Progenitor cell of endocrine pancreas (in vitro differentiated cells): ENCODE results near the gene NIFK. TPM values are rescaled to one million over a fixed set of nuclear protein-coding genes. Genes with fewer than 3 reads are reported as not detected.
"Not testable (repeated sequence)": the region's sequence is repeated elsewhere in the genome, so short reads cannot be mapped to it uniquely, and the experiment has no call there.

Experiments used
- DNase-seq: peaks from one replicate; pipeline ENCODE4 v3.0.0; 2021; ENCODE audit warnings: low spot score; ENCODE audit not compliant: unreplicated experiment
- H3K27ac Mint-ChIP-seq: 2 replicates; pipeline ENCODE4 v1.8.0; 2021; ENCODE audit warnings: mild to moderate bottlenecking, moderate library complexity, mixed read lengths
- H3K27me3 Mint-ChIP-seq: 2 replicates; pipeline ENCODE4 v1.8.0; 2021; ENCODE audit warnings: mixed read lengths
- H3K36me3 Mint-ChIP-seq: 2 replicates; pipeline ENCODE4 v1.8.0; 2022; ENCODE audit warnings: mixed read lengths; ENCODE audit not compliant: insufficient read depth
- H3K4me1 Mint-ChIP-seq: 2 replicates; pipeline ENCODE4 v1.8.0; 2021; ENCODE audit warnings: low read depth, mixed read lengths
- H3K4me3 Mint-ChIP-seq: 2 replicates; pipeline ENCODE4 v1.8.0; 2021; ENCODE audit warnings: low read depth, mild to moderate bottlenecking, moderate library complexity, mixed read lengths
- H3K9me3 Mint-ChIP-seq: 2 replicates; pipeline ENCODE4 v1.8.0; 2021; ENCODE audit warnings: low read depth, mixed read lengths
- CTCF ChIP-seq: fragments of 200-600 bp; sonication (generic); IDR thresholded peaks from one replicate; pipeline ENCODE4 v1.5.0; 2021; ENCODE audit warnings: antibody characterized with exemption, mild to moderate bottlenecking; ENCODE audit not compliant: unreplicated experiment
- total RNA-seq: library from RNA; stranded (reverse); gene quantifications from 2 replicates; pipeline ENCODE4 v1.2.1, GENCODE V29; 2021

The NIFK gene
- total RNA-seq, 1 donor from 2014 or later, result 45.0 TPM

- no peaks in the 10 kb centered on the region for H3K9me3 Mint-ChIP-seq
- peaks cover 7% of the 10 kb centered on the region for H3K4me1 Mint-ChIP-seq
- H3K36me3 Mint-ChIP-seq, result no peaks in the 10 kb centered on the region
- no peaks in the 10 kb centered on the region for H3K27me3 Mint-ChIP-seq
- no peak overlapping the region for H3K4me3 Mint-ChIP-seq
- no peak for TF ChIP-seq CTCF
- DNase-seq, result no peak
- H3K27ac Mint-ChIP-seq, result no peak overlapping the region
These were observed 38.3 kb downstream of the NIFK start for GRCh38 chr2:121698318-121698930.

- H3K27ac Mint-ChIP-seq, result peak overlapping the region; percentile 30
These were observed 39.5 kb downstream of the NIFK start for GRCh38 chr2:121697108-121697631.

GRCh38 chr2:121696410-121696930 is 40.2 kb downstream of the NIFK start:
- Mint-ChIP-seq H3K36me3 (no peaks in the 10 kb centered on the region), H3K27me3 (no peaks in the 10 kb centered on the region), H3K4me1 (peaks cover 7% of the 10 kb centered on the region), H3K27ac (no peak overlapping the region), H3K9me3 (no peaks in the 10 kb centered on the region), H3K4me3 (no peak overlapping the region)
- TF ChIP-seq CTCF, result no peak
- no peak for DNase-seq

More at GRCh38 chr2:121697108-121697631, 39.5 kb downstream of the NIFK start:
- H3K36me3 Mint-ChIP-seq, result no peaks in the 10 kb centered on the region
- TF ChIP-seq CTCF, result no peak
- DNase-seq, result no peak
- H3K4me1 Mint-ChIP-seq, result peaks cover 7% of the 10 kb centered on the region
- no peaks in the 10 kb centered on the region for H3K9me3 Mint-ChIP-seq
- H3K27me3 Mint-ChIP-seq, result no peaks in the 10 kb centered on the region
- H3K4me3 Mint-ChIP-seq, result no peak overlapping the region

- Mint-ChIP-seq H3K4me1 (peaks cover 7% of the 10 kb centered on the region), H3K27me3 (no peaks in the 10 kb centered on the region), H3K9me3 (no peaks in the 10 kb centered on the region), H3K27ac (no peak overlapping the region), H3K36me3 (no peaks in the 10 kb centered on the region), H3K4me3 (no peak overlapping the region)
- no peak for TF ChIP-seq CTCF
- DNase-seq, result no peak
These were observed 41.6 kb downstream of the NIFK start for GRCh38 chr2:121695171-121695451.

- Mint-ChIP-seq H3K27me3 (no peaks in the 10 kb centered on the region), H3K27ac (no peak overlapping the region), H3K4me3 (no peak overlapping the region), H3K36me3 (no peaks in the 10 kb centered on the region), H3K9me3 (no peaks in the 10 kb centered on the region), H3K4me1 (peaks cover 11% of the 10 kb centered on the region)
- DNase-seq, result no peak
- no peak for TF ChIP-seq CTCF
These were observed 42.1 kb downstream of the NIFK start for GRCh38 chr2:121694398-121695170.

GRCh38 chr2:121690572-121690971 is 46.1 kb downstream of the NIFK start:
- H3K36me3 Mint-ChIP-seq, H3K4me3 Mint-ChIP-seq, H3K27me3 Mint-ChIP-seq, DNase-seq, H3K9me3 Mint-ChIP-seq, H3K27ac Mint-ChIP-seq: not testable (repeated sequence)
- peaks cover 16% of the 10 kb centered on the region for H3K4me1 Mint-ChIP-seq
